Activated naive CD4-positive, alpha-beta T cell treated with anti-CD3 and anti-CD28 coated beads, Interleukin-2, amount 50 U/mL, for 72 hours (primary cell): ENCODE results near the gene TENM4. TPM values are rescaled to one million over a fixed set of nuclear protein-coding genes. Genes with fewer than 3 reads are reported as not detected.

Experiments used
- ATAC-seq, 2 donors: fragments of 150-1000 bp; cut with Tn5 transposase; 2 replicates each; pipeline ENCODE4 v1.10.0; 2021; ENCODE audit warnings: mild to moderate bottlenecking in 2 of 2, moderate library complexity in 2 of 2
- DNase-seq, 2 donors: peaks; one replicate each; pipeline ENCODE4 v3.0.0; 2021 to 2022; ENCODE audit warnings: low spot score in 2 of 2
- H3K27ac Mint-ChIP-seq, 2 donors: one replicate each; pipeline ENCODE4 v1.8.0; 2022; ENCODE audit warnings: mild to moderate bottlenecking in 2 of 2, mixed read lengths in 2 of 2
- H3K36me3 Mint-ChIP-seq, 2 donors: one replicate each; pipeline ENCODE4 v1.8.0; 2022; ENCODE audit warnings: mixed read lengths in 2 of 2
- H3K9me3 Mint-ChIP-seq, 2 donors: one replicate each; pipeline ENCODE4 v1.8.0; 2022; ENCODE audit warnings: mixed read lengths in 2 of 2
- total RNA-seq, 2 donors: library from RNA; stranded (reverse); gene quantifications; one replicate each; pipeline ENCODE4 v1.2.3, GENCODE V29; 2022

TENM4 gene
- total RNA-seq, 2 donors from 2014 or later, result not detected

DNA sequence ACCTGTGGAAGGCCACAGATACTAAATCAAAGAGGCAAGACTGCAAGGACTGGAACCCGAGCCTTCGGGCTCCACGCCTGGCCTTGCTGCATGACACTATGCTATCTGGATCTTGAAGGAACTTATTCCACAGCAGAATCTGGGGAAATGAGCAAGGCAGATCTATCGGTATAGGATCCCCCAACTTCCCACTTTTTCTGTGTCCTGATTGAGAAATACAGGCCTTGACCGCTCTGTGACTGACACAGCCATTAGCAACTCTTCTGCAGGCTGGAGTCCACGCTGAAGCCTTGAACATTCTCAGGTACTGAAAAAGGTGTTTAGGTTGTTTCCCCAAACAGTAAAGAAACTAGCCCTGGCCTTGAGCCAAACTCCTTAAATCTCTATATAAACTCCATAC is 625.0 kb downstream of the TENM4 start:
- no peak for DNase-seq
- ATAC-seq, result no peak
- no peaks in the 10 kb centered on the region for H3K36me3 Mint-ChIP-seq
- no peaks in the 10 kb centered on the region for H3K9me3 Mint-ChIP-seq
- H3K27ac Mint-ChIP-seq, result no peak overlapping the region

DNA sequence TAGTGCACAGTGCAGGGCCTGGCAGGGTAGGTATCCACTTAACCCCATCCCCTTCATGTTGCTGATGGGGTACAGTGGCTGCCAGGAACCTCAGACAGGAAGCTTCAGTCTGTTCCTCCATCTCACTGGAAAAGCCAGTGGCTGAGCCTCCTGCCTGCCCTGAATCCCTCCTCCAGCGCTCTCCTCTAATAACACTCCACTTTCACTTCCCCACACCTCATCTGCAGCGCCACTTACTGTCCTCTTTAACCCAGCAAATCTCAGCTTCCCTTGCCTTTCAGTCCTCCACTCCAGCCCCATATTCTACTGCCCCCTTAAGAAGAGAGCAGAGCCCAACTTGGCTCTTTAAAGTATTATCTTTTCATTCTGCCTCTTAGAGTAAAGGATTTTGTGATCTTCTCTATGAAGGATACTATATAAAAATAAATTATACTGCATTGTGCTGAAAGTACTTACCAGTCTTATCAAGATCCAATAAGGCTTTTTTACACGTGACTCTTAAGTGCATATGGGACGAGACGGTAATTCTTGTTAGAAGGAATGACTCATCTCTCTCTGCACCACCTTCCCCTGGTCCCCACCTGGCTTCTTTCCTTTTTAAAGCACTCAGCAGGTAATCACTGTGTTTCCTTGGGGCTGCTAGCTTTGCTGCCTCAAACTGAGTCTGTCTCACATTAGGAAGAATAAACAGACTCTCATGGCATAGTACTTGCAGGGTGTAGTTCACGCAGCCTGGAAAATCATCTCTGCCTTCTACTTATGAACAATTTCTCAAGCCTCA is 628.1 kb downstream of the TENM4 start:
- ATAC-seq, result no peak
- no peak for DNase-seq
- H3K9me3 Mint-ChIP-seq, result no peaks in the 10 kb centered on the region
- H3K27ac Mint-ChIP-seq, result no peak overlapping the region
- H3K36me3 Mint-ChIP-seq, result no peaks in the 10 kb centered on the region

DNA sequence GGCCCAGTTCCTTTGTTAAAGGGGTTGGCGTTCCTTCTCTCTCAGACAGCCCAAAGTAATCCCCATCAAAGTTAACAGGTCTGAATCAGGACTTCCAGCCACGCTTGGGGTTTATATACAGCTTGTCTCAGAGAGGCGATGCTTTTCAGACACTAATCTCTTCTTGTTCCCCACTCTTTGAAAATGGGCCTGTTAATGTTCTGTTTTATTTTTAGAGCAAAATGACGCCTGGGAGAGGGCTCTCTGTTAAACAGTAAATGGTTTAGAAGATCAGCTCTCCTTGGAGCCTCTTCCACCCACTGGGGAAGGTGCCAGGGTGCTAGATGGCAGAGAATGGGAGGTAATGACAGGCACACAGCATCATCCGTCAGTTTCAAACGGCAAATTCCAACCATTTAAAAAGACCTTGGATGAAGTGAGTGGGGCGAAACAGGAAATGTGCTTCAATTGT is 630.2 kb downstream of the TENM4 start:
- ATAC-seq, result no peak
- DNase-seq, result no peak
- H3K36me3 Mint-ChIP-seq, result no peaks in the 10 kb centered on the region
- peak overlapping the region in 1 of 2 donors; percentile 60 for H3K27ac Mint-ChIP-seq
- H3K9me3 Mint-ChIP-seq, result no peaks in the 10 kb centered on the region

DNA sequence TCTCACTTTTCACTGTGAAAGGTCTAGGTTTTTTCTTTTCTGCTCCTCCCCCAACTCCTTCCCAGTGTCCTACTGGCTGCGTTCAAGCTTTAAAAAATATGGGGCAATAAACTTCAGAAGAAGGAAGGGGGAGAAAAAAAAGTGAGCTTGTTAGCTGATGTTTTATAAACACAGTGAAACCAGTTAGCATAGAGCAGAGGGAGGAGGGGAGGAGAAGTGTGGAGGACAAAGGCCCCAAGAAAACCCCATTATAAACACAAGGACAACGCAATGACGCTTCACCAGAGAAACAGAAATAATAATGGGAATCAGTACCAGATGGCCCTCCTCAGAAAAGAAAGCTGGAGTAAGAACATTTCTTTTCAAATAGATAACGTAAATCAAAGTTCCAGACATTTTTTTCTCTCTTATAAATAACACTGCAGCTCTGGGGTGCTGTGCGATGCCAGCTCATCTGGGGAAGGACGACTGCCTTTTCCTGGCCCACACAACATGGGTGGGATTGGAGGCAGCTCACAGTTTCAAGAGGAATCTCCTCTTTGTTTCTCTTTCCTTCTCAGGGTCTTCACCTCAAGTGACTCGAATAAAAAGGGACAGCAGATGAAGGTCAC is 630.8 kb downstream of the TENM4 start:
- no peak for ATAC-seq
- Mint-ChIP-seq H3K9me3 (no peaks in the 10 kb centered on the region), H3K27ac (no peak overlapping the region), H3K36me3 (no peaks in the 10 kb centered on the region)
- DNase-seq, result no peak

DNA sequence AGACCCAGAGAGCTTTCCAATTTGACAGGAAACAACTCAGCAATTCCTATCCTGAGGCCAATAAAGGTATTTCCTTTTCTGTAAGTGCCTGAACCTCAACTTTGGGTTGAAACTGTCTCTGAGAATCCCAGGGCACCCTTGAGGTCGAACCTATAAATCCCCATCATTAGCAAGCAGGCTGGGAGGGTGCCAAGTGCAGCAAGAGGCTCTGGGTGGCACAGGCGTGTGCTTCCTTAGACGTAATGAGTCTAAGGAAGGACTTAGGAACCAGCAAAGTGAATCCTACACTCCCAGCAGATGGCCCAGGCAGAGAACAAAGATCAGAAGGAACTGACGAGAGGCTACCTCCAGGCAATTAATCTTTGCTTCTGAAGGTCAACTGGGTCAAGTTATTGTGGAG is 631.9 kb downstream of the TENM4 start:
- Mint-ChIP-seq H3K27ac (no peak overlapping the region), H3K9me3 (no peaks in the 10 kb centered on the region), H3K36me3 (no peaks in the 10 kb centered on the region)
- ATAC-seq (no peak), DNase-seq (no peak)

DNA sequence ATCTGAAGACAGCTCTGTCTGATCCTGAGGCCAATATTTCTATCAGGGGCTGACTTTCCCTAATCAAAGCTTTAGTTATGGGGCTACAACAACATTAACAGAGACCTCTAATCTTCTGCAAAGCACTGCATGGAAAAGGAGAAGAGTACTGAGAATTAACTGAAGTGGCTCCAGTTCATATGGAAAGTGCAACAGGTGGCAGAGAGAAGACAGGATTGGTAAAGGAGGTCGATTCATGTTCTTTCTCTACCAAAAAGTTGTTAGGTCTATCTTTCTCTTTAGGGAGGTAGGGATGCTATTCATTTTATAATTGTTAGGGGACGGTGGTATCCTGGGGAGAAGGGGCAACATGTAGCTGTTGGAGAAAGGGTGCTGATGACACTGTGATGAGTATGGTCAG is 633.5 kb downstream of the TENM4 start:
- DNase-seq, result no peak
- ATAC-seq, result no peak
- no peaks in the 10 kb centered on the region for H3K9me3 Mint-ChIP-seq
- no peak overlapping the region for H3K27ac Mint-ChIP-seq
- H3K36me3 Mint-ChIP-seq, result no peaks in the 10 kb centered on the region

DNA sequence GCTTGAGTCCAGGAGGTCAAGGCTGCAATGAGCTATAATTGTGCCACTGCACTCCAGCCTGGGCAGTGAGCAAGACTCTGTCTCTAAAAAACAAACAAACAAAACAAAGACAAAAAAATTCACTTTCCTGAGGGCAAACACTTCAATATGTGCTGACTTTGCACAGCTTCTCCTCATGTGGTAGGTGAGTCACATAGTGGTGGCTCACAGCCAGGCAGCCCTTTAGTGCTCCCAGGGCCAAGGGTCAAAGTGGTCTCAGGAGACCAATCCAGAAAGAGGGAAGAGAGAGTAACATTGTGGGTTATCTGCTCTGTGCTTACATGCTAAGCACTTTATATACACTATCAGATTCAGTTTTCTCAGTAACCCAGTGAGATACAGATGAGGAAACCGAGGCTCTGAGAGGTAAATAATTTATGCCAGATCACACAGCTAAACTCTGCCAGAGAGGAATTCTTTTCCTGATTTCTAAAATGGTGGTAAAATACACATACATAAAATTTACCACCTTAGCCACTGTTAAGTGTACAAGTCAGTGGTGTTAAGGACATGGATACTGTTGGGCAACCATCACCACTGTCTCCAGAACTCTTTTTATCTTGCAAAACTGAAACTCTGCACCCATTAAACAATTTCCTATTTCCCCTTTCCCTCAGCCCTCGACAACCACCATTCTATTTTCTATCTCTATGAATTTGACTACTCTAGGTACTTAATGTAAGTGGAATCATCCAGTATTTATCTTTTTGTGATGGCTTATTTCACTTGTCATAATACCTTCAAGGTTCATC is 634.4 kb downstream of the TENM4 start:
- Mint-ChIP-seq H3K36me3 (no peaks in the 10 kb centered on the region), H3K27ac (no peak overlapping the region), H3K9me3 (no peaks in the 10 kb centered on the region)
- ATAC-seq (no peak), DNase-seq (no peak)

DNA sequence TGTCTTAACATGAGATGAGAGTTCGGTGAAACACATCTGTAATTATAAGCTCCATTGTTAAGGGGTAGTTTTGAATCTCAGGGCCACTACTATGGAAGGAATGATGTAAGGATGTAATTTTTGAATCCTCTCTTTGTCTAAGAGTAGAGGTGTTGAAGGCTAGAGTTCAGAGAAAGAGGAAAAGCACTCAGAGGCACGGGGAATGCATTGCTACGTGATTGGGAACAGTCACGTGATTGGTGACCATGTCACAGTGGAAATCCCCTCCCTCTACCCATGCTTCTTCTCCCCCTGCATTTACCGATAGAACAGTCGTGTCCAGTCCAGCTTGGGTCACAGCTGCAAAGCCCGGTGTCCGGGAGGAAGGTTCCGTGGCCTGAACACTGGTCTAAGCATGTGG is 635.8 kb downstream of the TENM4 start:
- no peak for ATAC-seq
- no peaks in the 10 kb centered on the region for H3K9me3 Mint-ChIP-seq

DNA sequence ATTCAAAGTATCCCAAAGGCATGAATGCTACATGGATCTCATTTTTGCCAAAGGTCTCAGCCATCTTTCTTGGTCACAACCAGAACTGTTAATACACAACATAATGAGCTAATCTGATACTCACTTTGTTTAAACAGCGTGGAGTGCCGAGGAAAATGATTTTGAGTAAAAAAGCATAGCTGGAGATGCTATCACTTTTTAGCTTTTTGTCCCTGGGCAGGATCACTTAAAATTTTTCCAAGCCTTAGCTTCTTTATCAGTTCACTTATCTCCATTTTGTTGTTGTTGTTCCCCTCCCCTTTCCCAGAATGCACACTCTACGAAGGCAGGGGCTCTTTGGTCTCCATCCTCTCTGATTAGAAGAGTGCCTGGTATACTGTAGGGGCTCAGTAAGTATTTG is 636.8 kb downstream of the TENM4 start:
- ATAC-seq (no peak), DNase-seq (no peak)
- Mint-ChIP-seq H3K36me3 (no peaks in the 10 kb centered on the region), H3K9me3 (no peaks in the 10 kb centered on the region), H3K27ac (no peak overlapping the region)

More for the DNA sequence above, 635.8 kb downstream of the TENM4 start:
- no peak overlapping the region for H3K27ac Mint-ChIP-seq
- H3K36me3 Mint-ChIP-seq, result no peaks in the 10 kb centered on the region
- no peak for DNase-seq

DNA sequence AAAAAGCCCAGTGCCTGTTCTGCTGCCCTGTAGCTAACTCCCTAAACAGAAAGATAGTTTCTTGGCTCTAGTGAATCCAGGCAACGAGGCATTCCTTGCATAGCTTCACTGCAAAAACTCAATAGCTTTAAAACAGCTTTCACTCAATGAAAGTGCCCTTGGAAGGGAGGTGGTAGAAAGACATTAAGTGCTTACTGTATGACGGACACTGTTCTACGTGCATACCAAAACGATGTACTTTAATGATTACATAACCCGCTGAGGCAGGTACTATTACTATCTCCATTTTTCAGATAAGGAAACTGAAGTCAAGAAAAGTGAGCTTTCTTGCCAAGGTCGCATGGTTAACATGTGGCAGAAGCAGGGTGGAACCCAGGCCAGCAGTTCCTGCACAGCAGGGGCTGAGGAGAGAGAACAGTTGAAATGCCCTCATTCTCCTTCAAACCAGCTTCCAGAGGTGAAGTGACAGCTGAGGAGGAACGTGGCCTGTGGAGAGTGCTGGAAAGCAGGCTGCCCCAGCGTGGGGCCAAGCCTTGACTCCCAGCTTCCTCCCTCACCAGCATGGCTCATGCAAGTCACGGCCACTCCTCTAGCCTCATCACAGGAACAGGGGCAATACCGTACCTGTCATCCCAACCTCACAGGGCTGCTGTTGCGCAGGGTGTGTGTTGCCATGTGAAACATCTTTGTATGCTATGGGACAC is 638.6 kb downstream of the TENM4 start:
- ATAC-seq (no peak), DNase-seq (no peak)
- no peak overlapping the region for H3K27ac Mint-ChIP-seq
- no peaks in the 10 kb centered on the region for H3K9me3 Mint-ChIP-seq
- H3K36me3 Mint-ChIP-seq, result no peaks in the 10 kb centered on the region

DNA sequence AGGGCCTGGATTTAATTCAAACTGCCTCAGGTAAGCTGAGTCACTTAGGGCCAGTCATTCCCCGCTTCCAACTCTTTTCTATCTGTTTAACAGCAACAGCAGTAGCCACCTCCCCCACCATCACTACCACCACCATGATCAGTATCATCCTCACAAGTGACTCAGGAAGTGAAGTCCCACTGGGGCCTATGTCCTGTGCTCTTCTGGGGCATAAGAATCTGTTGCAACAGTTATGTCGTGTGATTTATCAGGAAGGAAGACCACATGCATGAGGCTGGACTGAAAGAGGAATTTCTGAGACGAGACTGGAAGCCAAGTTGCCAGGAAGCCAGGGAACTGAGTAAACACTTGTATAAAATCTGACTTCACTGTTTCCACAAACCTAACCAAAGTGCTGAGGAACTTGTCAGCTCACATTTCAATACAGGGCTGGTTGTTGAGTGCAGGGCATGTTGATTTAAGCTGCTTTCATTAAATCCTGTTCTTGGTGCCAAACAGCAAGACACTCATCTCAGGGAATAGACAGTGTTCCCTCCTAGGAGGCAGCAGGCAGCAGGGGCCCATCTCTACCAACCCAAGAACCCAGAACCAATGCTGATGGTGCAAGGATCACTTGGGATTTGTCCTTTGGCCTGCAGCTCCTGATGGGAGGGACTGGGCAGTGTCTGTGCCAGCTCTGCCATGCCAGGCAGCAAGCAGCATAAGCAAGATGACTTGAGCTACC is 639.5 kb downstream of the TENM4 start:
- Mint-ChIP-seq H3K9me3 (no peaks in the 10 kb centered on the region), H3K36me3 (no peaks in the 10 kb centered on the region), H3K27ac (no peak overlapping the region)
- no peak for ATAC-seq
- no peak for DNase-seq

DNA sequence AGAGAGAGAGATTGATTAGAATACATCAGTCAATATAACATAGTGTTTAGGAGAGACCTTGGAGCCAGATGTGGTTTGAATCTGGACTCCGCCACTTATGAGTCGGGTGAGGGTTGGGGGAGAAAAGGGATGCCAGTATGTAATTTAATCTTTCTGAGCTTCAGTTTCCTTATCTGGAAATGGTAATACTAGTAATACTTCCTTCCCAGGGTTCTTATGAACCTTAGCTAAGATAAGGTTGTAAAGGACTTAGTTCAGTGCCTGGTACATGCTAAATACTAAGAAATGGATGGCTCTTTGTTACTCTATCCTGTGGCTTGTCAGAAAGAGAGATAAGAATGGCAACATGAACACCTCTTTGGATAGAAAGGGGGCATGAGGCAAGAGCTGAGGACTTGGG is 640.1 kb downstream of the TENM4 start:
- no peaks in the 10 kb centered on the region for H3K36me3 Mint-ChIP-seq
- DNase-seq (no peak), ATAC-seq (no peak)
- H3K27ac Mint-ChIP-seq, result no peak overlapping the region
- no peaks in the 10 kb centered on the region for H3K9me3 Mint-ChIP-seq

DNA sequence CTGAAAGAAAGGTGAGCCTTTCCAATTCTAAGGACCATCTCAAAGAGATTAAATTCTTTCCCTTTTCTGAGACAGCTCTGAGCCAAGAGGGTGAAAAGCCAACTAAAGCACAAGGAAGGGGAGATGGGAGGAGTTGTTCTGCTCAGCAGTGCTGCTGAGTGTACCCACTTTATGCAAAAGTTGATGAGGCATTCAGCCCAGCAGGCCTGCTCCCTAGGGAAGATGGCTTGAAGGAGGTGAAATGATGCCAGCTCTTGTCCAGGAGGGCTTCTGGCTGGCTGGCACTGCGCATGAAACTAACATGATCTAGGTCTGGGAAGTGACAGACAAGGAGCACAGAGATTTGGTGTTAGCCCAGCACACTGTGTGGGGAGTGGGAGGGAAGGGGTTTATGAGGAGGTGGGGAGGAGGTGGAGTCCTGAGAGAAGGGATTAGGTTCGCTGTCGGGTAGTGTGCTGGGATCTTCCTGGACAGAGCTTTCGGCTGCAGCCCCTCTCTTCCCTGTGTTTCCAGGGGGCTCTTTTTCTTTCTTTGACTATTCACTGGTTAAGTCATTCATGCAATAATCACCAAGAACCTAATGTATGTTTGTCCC is 640.6 kb downstream of the TENM4 start:
- H3K27ac Mint-ChIP-seq, result no peak overlapping the region
- ATAC-seq, result no peak
- H3K9me3 Mint-ChIP-seq, result no peaks in the 10 kb centered on the region
- no peak for DNase-seq
- H3K36me3 Mint-ChIP-seq, result no peaks in the 10 kb centered on the region

DNA sequence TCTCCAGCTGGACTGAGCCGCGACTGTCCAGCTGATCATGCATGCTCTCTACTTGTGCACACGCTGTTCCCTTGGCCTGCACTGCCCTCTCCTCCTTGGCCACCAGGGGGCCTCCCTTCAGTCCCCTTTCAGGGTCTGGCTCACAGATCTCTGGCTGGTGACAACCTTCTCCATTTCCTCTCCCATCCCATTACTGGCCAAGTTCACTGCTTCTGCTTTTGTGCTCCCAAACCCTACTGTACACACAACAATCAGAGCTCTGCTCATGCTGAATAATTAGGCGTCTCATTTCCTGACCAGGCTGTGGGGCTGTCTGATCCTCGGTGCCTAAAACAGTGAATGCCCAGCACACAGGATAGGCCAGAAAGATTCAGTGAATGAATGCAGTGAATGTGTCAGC is 642.2 kb downstream of the TENM4 start:
- DNase-seq (peak in 1 of 2 donors; percentile 61), ATAC-seq (peak; percentile 48 to 79)
- H3K36me3 Mint-ChIP-seq, result no peaks in the 10 kb centered on the region
- no peaks in the 10 kb centered on the region for H3K9me3 Mint-ChIP-seq
- H3K27ac Mint-ChIP-seq, result no peak overlapping the region

DNA sequence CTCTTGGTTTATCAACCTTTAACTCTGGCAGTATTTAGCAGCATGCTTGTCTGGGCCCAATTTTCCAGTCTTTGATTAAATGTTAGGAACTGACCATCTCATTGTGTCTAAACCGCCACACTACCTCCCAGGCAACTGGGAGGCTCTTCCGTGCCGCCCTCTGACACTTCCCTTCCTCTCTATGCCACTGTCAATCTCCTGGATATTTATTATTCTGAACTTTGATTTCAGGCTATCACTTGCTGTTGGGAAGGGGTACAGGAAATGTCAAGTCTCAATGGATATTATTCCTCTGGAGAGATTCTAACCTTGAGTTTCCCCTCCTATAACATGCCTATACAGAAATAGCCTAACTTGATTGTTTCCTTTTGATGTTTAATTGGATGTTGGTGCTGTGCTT is 643.3 kb downstream of the TENM4 start:
- Mint-ChIP-seq H3K27ac (no peak overlapping the region), H3K36me3 (no peaks in the 10 kb centered on the region), H3K9me3 (no peaks in the 10 kb centered on the region)
- DNase-seq, result no peak
- ATAC-seq, result no peak

DNA sequence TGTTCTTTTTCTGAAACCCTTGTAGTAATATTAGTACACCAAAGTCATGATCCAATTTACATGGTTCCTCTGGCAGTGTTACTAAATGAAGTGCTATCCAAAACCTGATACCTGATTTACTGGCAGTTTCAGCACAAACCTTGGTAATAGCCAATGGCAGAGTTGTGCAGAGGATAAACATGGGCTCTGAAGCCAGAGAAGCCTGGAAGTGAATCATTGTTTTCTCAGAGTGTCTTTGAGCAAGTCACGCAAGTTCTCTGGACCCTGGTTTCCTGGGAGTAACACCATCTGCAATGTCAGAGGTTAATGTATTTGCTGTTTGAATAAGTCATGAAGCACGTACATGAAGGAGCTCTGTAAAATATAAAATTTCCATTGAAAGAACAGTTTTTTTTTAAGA is 643.9 kb downstream of the TENM4 start:
- no peaks in the 10 kb centered on the region for H3K36me3 Mint-ChIP-seq
- no peak for ATAC-seq
- no peaks in the 10 kb centered on the region for H3K9me3 Mint-ChIP-seq
- H3K27ac Mint-ChIP-seq, result no peak overlapping the region
- DNase-seq, result no peak
